Astrocyte of the hippocampus (primary cell): Measurements from ENCODE around the gene GCC1.

Experiments used
- DNase-seq: peaks from one replicate; pipeline ENCODE4 v3.0.0; 2011; ENCODE audit warnings: low read depth, low spot score

The GCC1 gene

GRCh38 chr7:127585044-127585953 is at the start of gene GCC1:
Gene GCC1, minus strand, starts transcription at chr7:127585596. Its CDS starts 414 bp downstream, at chr7:127585182.
- peak; percentile 96 for DNase-seq

- DNase-seq = peak; percentile 91
Observed at GRCh38 chr7:127632276-127632910, 47.0 kb upstream of the GCC1 start.

DNA sequence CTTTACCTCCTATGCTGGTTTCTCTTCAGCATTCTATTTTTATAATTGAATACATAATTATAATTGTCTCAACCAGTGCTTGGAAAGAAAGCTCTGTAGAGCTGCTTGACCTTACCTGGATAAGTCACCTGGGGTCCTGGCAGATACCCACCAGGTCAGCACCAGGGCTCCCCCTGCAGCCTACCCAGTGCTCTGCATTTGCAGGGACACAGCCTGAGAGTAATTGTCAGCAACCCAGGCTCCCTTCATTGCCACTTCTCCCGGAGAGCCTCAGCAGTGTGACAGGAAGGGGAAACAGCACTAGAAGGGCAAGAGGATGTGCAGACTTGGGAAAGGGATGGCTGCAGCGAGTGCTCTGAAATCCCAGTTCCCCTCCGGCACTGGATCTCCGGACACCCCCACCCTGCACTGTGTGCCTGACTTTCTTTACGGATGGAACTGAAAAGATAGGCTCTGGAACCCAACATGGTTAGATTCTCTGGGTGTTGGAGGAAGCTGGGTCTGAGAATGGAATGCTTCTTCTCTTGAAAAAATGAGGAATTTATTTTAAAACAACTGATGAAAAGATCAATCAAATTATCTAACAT is 44.0 kb upstream of the GCC1 start:
- DNase-seq = no peak

DNA sequence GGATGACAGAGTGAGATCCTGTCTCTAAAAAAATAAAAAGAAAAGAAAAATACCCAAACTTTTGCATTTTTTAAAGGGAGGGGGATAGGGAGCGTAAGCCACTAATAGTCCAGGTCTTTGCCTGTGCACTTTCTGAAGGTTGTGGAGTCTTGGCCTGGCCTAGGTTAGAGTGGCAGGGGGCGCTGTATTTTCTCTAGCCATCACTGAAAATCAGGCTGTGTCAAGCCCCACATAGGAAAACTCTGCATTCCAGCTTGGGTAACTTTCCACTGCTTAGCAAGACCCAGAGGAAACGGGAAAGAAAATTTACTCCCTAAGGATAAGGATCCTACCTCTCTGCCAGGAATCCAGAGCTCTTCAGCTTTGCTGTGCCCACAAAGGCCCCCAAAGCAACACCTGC is 43.0 kb upstream of the GCC1 start:
- no peak for DNase-seq

- DNase-seq = no peak
Observed at GRCh38 chr7:127625331-127625730, 39.9 kb upstream of the GCC1 start.

DNA sequence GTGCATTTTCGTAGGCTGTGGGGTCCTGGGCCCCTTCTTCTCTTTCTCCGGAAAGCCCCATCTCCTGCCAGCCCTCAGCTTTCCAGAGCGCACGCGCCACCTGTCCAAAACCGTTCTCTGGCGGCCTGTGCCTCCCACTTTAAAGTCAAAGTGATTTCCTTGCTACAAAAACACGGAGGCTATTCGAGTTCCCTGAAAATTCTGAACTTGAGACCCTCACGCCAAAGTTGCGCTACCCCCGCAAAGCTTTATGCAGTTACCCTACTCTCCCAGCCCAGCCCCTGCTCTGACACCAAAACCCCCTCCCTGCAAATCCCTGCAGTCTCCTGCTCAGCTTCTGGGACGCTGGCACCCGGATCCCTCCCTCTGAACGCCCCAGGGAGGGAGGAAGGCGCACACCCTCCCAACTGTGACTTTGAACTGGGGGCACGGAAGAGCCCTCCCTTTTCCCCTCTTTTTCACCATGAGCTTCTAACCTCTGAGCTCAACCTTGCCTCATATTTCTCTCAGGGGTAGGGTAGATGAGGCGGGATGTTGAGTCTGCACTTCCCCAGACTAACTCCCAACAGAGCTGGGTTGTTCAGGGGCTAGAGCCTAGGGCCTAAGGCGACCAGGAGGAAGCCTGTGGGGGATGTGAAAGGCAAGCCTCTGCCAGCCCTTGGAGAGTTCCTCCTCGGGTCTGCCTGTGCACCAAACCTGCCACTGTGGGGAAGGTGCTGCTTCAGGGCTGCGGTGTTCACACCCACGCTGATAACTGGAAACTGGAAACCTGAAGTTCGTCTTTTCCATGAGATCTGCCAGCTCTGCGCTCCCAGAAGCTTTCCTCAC is 35.2 kb upstream of the GCC1 start:
- no peak for DNase-seq

GRCh38 chr7:127619681-127620405 is 34.4 kb upstream of the GCC1 start:
- DNase-seq = peak; percentile 29

DNA sequence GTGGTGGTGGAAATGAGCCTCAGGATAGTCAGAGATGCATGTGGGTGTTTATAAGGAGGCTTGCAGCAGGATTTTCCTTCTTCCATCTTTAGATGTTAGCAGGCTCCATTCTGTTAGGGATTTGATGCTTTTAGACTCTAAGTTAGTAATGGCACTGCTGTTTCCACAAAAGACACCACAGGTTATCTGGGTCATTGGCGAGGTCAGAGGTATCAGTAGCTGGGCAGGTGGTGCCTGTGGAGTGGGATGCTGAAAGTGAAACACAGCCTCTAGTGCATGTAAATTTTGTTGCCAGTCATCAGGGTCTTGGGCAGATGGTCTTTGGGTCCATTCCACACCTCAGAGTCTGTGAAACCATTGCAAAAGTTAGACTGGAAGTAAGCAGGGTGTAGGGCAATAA is 33.4 kb upstream of the GCC1 start:
- DNase-seq = no peak

GRCh38 chr7:127618042-127618441 is 32.6 kb upstream of the GCC1 start, which contains the start of gene PAX4:
Gene PAX4, minus strand, starts transcription at chr7:127618142. Its CDS starts 2,214 bp downstream, at chr7:127615928.
- no peak for DNase-seq

DNA sequence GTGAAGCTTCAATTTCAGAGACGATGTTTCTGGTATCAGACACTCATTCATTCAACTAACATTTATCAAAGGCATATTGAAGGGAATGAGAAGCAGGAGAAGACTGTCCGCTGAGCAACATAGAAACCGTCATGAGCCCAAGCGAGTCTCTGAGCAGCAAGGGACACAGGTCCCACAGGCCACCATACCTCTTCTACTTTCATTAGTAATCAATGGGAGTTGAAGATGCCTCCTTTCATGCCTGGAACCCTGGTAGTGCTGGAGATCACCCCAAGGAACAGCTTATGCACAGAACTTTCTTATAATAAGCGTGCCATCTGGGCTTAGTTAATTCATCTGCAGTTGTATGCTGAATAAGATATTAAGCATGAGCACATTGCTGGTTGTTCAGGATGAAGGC is 31.3 kb upstream of the GCC1 start:
- no peak for DNase-seq

- no peak for DNase-seq
Observed at GRCh38 chr7:127612263-127612662, 26.9 kb upstream of the GCC1 start.

- DNase-seq = no peak
Observed at GRCh38 chr7:127609297-127609696, 23.9 kb upstream of the GCC1 start.

GRCh38 chr7:127608446-127608845 is 23.1 kb upstream of the GCC1 start:
- no peak for DNase-seq

- DNase-seq = no peak
Observed at GRCh38 chr7:127600885-127601284, 15.5 kb upstream of the GCC1 start.

- DNase-seq = no peak
Observed at GRCh38 chr7:127598318-127598717, 12.9 kb upstream of the GCC1 start.

DNA sequence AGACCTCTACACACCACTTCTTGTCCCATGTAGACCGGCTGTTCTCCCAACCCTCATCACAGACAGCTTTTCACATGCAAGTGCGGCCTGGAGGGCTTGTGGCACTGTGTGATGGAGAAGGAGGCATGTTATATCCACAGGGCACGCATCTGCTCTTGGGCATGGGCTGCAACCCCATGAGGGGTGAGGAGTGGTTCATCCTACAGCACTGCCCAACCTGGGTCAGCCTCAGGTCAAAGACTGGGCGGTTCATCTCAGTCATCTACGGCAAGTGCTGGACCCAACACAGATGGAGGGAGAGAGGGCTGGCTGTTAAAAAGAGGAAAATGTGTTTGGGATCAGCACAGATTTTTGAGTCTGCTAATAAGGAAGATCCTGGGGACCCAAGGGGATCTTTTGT is 10.3 kb upstream of the GCC1 start:
- no peak for DNase-seq

GRCh38 chr7:127594490-127594889 is 9.1 kb upstream of the GCC1 start:
- no peak for DNase-seq

- no peak for DNase-seq
Observed at GRCh38 chr7:127592550-127592949, 7.2 kb upstream of the GCC1 start.

GRCh38 chr7:127591591-127591990 is 6.2 kb upstream of the GCC1 start:
- DNase-seq = no peak

DNA sequence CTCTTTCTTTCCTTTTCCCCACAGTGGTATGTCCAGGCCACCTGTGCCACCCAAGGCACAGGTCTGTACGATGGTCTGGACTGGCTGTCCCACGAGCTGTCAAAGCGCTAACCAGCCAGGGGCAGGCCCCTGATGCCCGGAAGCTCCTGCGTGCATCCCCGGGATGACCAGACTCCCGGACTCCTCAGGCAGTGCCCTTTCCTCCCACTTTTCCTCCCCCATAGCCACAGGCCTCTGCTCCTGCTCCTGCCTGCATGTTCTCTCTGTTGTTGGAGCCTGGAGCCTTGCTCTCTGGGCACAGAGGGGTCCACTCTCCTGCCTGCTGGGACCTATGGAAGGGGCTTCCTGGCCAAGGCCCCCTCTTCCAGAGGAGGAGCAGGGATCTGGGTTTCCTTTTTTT is 5.8 kb upstream of the GCC1 start:
- no peak for DNase-seq

DNA sequence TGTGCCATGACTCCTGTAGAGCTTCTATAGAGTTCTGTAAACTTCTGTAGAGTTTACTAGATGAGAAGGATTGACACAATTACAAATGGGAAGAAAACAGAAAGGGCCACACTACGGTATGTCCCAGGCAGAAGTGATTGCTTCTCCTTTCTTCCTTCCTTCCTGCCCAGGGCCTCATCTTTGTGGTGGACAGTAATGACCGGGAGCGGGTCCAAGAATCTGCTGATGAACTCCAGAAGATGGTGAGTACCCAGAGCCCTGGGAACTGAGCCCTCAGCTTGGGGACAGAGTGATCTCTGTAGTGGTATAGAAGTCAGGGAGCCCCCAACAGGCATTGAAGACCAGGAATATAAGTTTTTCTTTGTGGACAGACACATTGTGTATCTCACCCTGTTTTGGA is 4.5 kb upstream of the GCC1 start:
- no peak for DNase-seq
